H1 (cell line): ENCODE data around the gene ITPR1. TPM values are rescaled to one million over a fixed set of nuclear protein-coding genes. Genes with fewer than 3 reads are reported as not detected.

Experiments
- CTCF ChIA-PET: fragments of 300-600 bp; sonication (Branson Sonifier 250); formaldehyde crosslinking; loops from one replicate; lab custom pipeline; 2021; ENCODE audit not compliant: partially characterized antibody; lab: Charles Lee
- POLR2A ChIA-PET: fragments of 300-600 bp; sonication (Branson Sonifier 250); formaldehyde crosslinking; loops from one replicate; lab custom pipeline; 2021; ENCODE audit warnings: inconsistent platforms; ENCODE audit not compliant: partially characterized antibody; lab: Charles Lee
- DNase-seq, 2 experiments: peaks; one replicate each; pipeline versions ENCODE4 v3.0.0 to v3.0.0-alpha.2; 2010 to 2022; ENCODE audit warnings: low spot score in 2 of 2, low read depth in 1 of 2, mixed read lengths in 1 of 2
- FAIRE-seq: peaks from 2 replicates; lab custom pipeline; 2011; peaks lifted over from hg19 to GRCh38; lab: Jason Lieb, UNC
- H2AFZ ChIP-seq: 2 replicates; pipeline ENCODE4 v1.8.1; 2012; ENCODE audit warnings: low read length, inconsistent platforms
- H2AK5ac ChIP-seq: 2 replicates; pipeline ENCODE4 v1.6.1; 2013; ENCODE audit warnings: low read depth, low read length
- H2BK120ac ChIP-seq: replicated peaks from 2 replicates; pipeline ENCODE3; 2013; ENCODE audit warnings: low read depth, low read length, inconsistent platforms
- H2BK12ac ChIP-seq: 2 replicates; pipeline ENCODE4 v1.6.1; 2013; ENCODE audit warnings: low read depth, low read length
- H2BK15ac ChIP-seq: 2 replicates; pipeline ENCODE4 v1.6.1; 2013; ENCODE audit warnings: low read length
- H2BK20ac ChIP-seq: 2 replicates; pipeline ENCODE4 v1.6.1; 2013; ENCODE audit warnings: low read length
- H2BK5ac ChIP-seq: 2 replicates; pipeline ENCODE4 v1.6.1; 2013; ENCODE audit warnings: low read depth, low read length
- H3K14ac ChIP-seq: 2 replicates; pipeline ENCODE4 v1.6.1; 2013; ENCODE audit warnings: inconsistent platforms; ENCODE audit not compliant: insufficient read length
- H3K18ac ChIP-seq: 2 replicates; pipeline ENCODE4 v1.6.1; 2013; ENCODE audit warnings: low read length; ENCODE audit errors: extremely low read depth
- H3K23ac ChIP-seq: 2 replicates; pipeline ENCODE4 v1.6.1; 2013; ENCODE audit warnings: inconsistent platforms; ENCODE audit not compliant: insufficient read length
- H3K23me2 ChIP-seq: 2 replicates; pipeline ENCODE4 v1.6.1; 2013; ENCODE audit warnings: low read depth, low read length
- H3K27ac ChIP-seq: 2 replicates; pipeline ENCODE4 v1.6.1; 2011; ENCODE audit warnings: low read depth, low read length, inconsistent platforms
- H3K27me3 ChIP-seq, 4 experiments: replicated peaks in 1 of 4; 1 replicate in 1 of 4; 2 replicates in 3 of 4; pipeline versions ENCODE4 v1.6.1 to v1.8.1; 2011 to 2013; ENCODE audit warnings: low read length in 3 of 4, mild to moderate bottlenecking in 3 of 4, inconsistent platforms in 2 of 4, mixed read lengths in 2 of 4, moderate library complexity in 1 of 4; ENCODE audit not compliant: control insufficient read depth in 3 of 4, insufficient read depth in 3 of 4; ENCODE audit errors: extremely low read depth in 1 of 4
- H3K36me3 ChIP-seq, 4 experiments: 2 replicates each; pipeline versions ENCODE4 v1.6.1 to v1.8.1; 2011 to 2013; ENCODE audit warnings: mild to moderate bottlenecking in 4 of 4, low read length in 3 of 4, moderate library complexity in 2 of 4, control low read depth in 1 of 4, inconsistent platforms in 1 of 4; ENCODE audit not compliant: insufficient read depth in 4 of 4, control insufficient read depth in 2 of 4
- H3K4ac ChIP-seq: replicated peaks from 2 replicates; pipeline ENCODE3; 2013; ENCODE audit warnings: low read length, low read depth, mixed read lengths, inconsistent platforms; ENCODE audit not compliant: insufficient read length
- H3K4me1 ChIP-seq, 4 experiments: replicated peaks in 1 of 4; 1 replicate in 1 of 4; 2 replicates in 3 of 4; pipeline versions ENCODE4 v1.6.1 to v1.8.1; 2011 to 2013; ENCODE audit warnings: low read length in 3 of 4, inconsistent platforms in 2 of 4, mixed read lengths in 1 of 4; ENCODE audit not compliant: insufficient read depth in 4 of 4, control insufficient read depth in 3 of 4
- H3K4me2 ChIP-seq, 2 experiments: 2 replicates each; pipeline versions ENCODE4 v1.6.1 to v1.8.1; 2011 to 2013; ENCODE audit warnings: low read depth in 2 of 2, low read length in 2 of 2, control low read depth in 1 of 2, inconsistent platforms in 1 of 2, mild to moderate bottlenecking in 1 of 2; ENCODE audit not compliant: insufficient read depth in 1 of 2
- H3K4me3 ChIP-seq, 4 experiments: fragments of 200-600, 300-600 bp in 1 of 4; sonication (generic), shearing (Covaris generic), sonication (Bioruptor Twin) in 1 of 4; 2 replicates each; pipeline versions ENCODE4 v1.5.1 to v1.8.1; 2011 to 2016; ENCODE audit warnings: low read length in 4 of 4, low read depth in 3 of 4, control low read depth in 2 of 4, inconsistent platforms in 2 of 4, mild to moderate bottlenecking in 2 of 4, mixed read lengths in 1 of 4, moderate library complexity in 1 of 4; ENCODE audit not compliant: insufficient read depth in 2 of 4; ENCODE audit errors: extremely low read depth in 1 of 4
- H3K56ac ChIP-seq: replicated peaks from 2 replicates; pipeline ENCODE3; 2013; ENCODE audit warnings: low read depth, mild to moderate bottlenecking, mixed read lengths, low read length, inconsistent platforms; ENCODE audit not compliant: insufficient read length
- H3K79me1 ChIP-seq: 2 replicates; pipeline ENCODE4 v1.6.1; 2013; ENCODE audit warnings: low read depth, low read length, control low read depth
- H3K79me2 ChIP-seq, 2 experiments: 2 replicates each; pipeline versions ENCODE4 v1.6.1 to v1.8.1; 2012 to 2013; ENCODE audit warnings: low read length in 2 of 2, mild to moderate bottlenecking in 2 of 2, inconsistent platforms in 1 of 2; ENCODE audit not compliant: insufficient read depth in 2 of 2, control insufficient read depth in 1 of 2
- H3K9ac ChIP-seq, 4 experiments: replicated peaks in 1 of 4; 1 replicate in 1 of 4; 2 replicates in 3 of 4; pipeline versions ENCODE4 v1.6.1 to v1.8.1; 2011 to 2013; ENCODE audit warnings: low read depth in 3 of 4, low read length in 3 of 4, control low read depth in 2 of 4, mild to moderate bottlenecking in 2 of 4, moderate library complexity in 2 of 4, inconsistent platforms in 1 of 4; ENCODE audit errors: extremely low read depth in 1 of 4
- H3K9me3 ChIP-seq, 2 experiments: 2 replicates each; pipeline versions ENCODE4 v1.6.1 to v1.8.1; 2012 to 2013; ENCODE audit warnings: mild to moderate bottlenecking in 2 of 2, moderate library complexity in 2 of 2, control low read depth in 1 of 2, inconsistent platforms in 1 of 2, low read depth in 1 of 2, low read length in 1 of 2, mixed read lengths in 1 of 2; ENCODE audit not compliant: insufficient read depth in 2 of 2
- H4K20me1 ChIP-seq, 2 experiments: replicated peaks in 1 of 2; 2 replicates each; pipeline versions ENCODE3 to v1.8.1; 2011 to 2013; ENCODE audit warnings: inconsistent platforms in 2 of 2, low read length in 2 of 2, mild to moderate bottlenecking in 1 of 2; ENCODE audit not compliant: insufficient read depth in 2 of 2, control insufficient read depth in 1 of 2
- H4K5ac ChIP-seq: 2 replicates; pipeline ENCODE4 v1.6.1; 2013; ENCODE audit warnings: low read length, low read depth, mixed read lengths, inconsistent platforms; ENCODE audit not compliant: insufficient read length
- H4K8ac ChIP-seq: 2 replicates; pipeline ENCODE4 v1.8.0; 2013; ENCODE audit warnings: mild to moderate bottlenecking, moderate library complexity, low read length, inconsistent platforms; ENCODE audit not compliant: insufficient read depth; ENCODE audit errors: extremely low read depth
- H4K91ac ChIP-seq: replicated peaks from 2 replicates; pipeline ENCODE3; 2013; ENCODE audit warnings: low read length, mixed read lengths, inconsistent platforms; ENCODE audit not compliant: insufficient read length
- BCL11A ChIP-seq, 2 experiments: IDR thresholded peaks; one replicate each; pipeline ENCODE4 v1.6.1; 2011; ENCODE audit warnings: low read depth in 2 of 2, low read length in 2 of 2, mild to moderate bottlenecking in 2 of 2
- CBX8 ChIP-seq: fragments of 300-800, 300-1000 bp; sonication (generic); IDR thresholded peaks from 2 replicates; pipeline ENCODE4 v1.7.1; 2016; ENCODE audit warnings: low read depth, low read length, borderline replicate concordance
- CHD1 ChIP-seq: IDR thresholded peaks from 2 replicates; pipeline ENCODE4 v1.6.1; 2012; ENCODE audit warnings: low read depth, low read length, improper control_type of control experiment
- EGR1 ChIP-seq: IDR thresholded peaks from 2 replicates; pipeline ENCODE4 v1.6.1; 2011; ENCODE audit warnings: low read depth, low read length, borderline replicate concordance
- HDAC2 ChIP-seq, 2 experiments: fragments of 300-600 bp in 1 of 2; sonication (generic) in 1 of 2; IDR thresholded peaks; 2 replicates each; pipeline ENCODE4 v1.6.1; 2011 to 2012; ENCODE audit warnings: low read depth in 2 of 2, low read length in 2 of 2, mild to moderate bottlenecking in 2 of 2, moderate library complexity in 2 of 2, borderline replicate concordance in 1 of 2, inconsistent platforms in 1 of 2
- JUN ChIP-seq: IDR thresholded peaks from 2 replicates; pipeline ENCODE4 v1.6.1; 2011; ENCODE audit warnings: low read depth, mild to moderate bottlenecking, improper control_type of control experiment, low read length
- RBBP5 ChIP-seq: IDR thresholded peaks from 2 replicates; pipeline ENCODE4 v1.7.1; 2012; ENCODE audit warnings: low read depth, mild to moderate bottlenecking, inconsistent platforms, low read length, moderate library complexity, borderline replicate concordance
- RNF2 ChIP-seq: fragments of 200-900, 300-1000 bp; sonication (generic); IDR thresholded peaks from 2 replicates; pipeline ENCODE4 v1.7.1; 2016; ENCODE audit warnings: borderline replicate concordance, low read depth, mild to moderate bottlenecking, antibody characterized with exemption, low read length; ENCODE audit not compliant: poor library complexity, severe bottlenecking; ENCODE audit errors: missing control alignments
- YY1 ChIP-seq: IDR thresholded peaks from 2 replicates; pipeline ENCODE4 v1.6.1; 2011; ENCODE audit warnings: low read depth, mild to moderate bottlenecking, low read length
- WGBS, 2 experiments: shearing (Covaris generic) in 1 of 2; methylation state at CpG; one replicate each; pipeline versions ENCODE4 v1.1.6 to v1.1.7; 2013 to 2015; ENCODE audit warnings: low lambda C conversion rate in 2 of 2, mixed read lengths in 2 of 2, inconsistent platforms in 1 of 2, low coverage in 1 of 2, missing lambda C conversion rate in 1 of 2; ENCODE audit not compliant: insufficient replicate concordance in 2 of 2, insufficient coverage in 1 of 2, insufficient read length in 1 of 2; ENCODE audit errors: extremely low coverage in 1 of 2, missing lambda C conversion rate in 1 of 2; 5-methylcytosine and 5-hydroxymethylcytosine counted together
- polyA plus RNA-seq, 7 experiments: library from polyadenylated mRNA; depleted of rRNA in 3 of 7; stranded (reverse) in 5 of 7; unstranded in 2 of 7; fragments of >200 nt in 5 of 7; fragments of 200-250 nt in 2 of 7; gene quantifications; 1 replicate in 5 of 7; 2 replicates in 1 of 7; 4 replicates in 1 of 7; pipeline versions ENCODE4 v1.2.1 to v1.2.3, GENCODE V29; 2011 to 2013; ENCODE audit warnings: missing spikeins in 2 of 7, mixed read lengths in 2 of 7
- total RNA-seq: library from RNA; stranded (reverse); fragmentation: NEBNext Ultra II Directional; extraction: Animal tissue kit (Norgen Biotek cat#: 25700); gene quantifications from 2 replicates; pipeline ENCODE4 v1.2.1, GENCODE V29; 2021

The ITPR1 gene
- total and polyA plus RNA-seq, 2 of the 8 experiments (the other 6 are each of a cell fraction or from before 2014, with no cell fraction given): 2.5 to 16.3 TPM

DNA sequence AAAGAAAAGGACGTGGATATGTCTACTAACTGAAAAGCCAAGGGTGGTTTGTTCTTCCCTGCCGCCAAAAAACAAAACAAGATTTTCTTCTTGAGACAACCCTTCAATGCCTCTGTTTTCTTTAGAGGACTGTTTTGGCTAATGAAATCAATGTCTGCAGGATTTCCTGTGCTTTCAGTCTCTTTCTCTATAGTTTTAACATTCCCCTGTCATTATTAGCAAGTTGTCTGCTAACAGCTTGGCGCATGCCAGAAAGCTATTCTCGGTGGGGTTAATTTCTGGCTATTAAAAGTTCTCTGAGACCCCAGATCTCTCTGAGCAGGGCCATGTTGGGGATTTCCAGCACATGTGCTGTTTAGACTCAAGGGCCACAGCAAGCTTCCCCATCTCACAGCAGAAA, 56.7 kb downstream of the ITPR1 start:
- no peak overlapping the region for H2BK120ac ChIP-seq
- no peaks in the 10 kb centered on the region for H3K4me1 ChIP-seq
- H4K5ac ChIP-seq: no peak overlapping the region
- no peak overlapping the region for H3K4ac ChIP-seq
- no peaks in the 10 kb centered on the region for H3K23me2 ChIP-seq
- no peaks in the 10 kb centered on the region for H3K36me3 ChIP-seq
- no peak for TF ChIP-seq YY1
- TF ChIP-seq RNF2: no peak
- TF ChIP-seq CHD1: no peak
- no peak for TF ChIP-seq BCL11A (IDR thresholded peaks at IDR 0.05; ENCODE audit: low read depth in 2 of 2, low read length in 2 of 2)
- no peak for TF ChIP-seq JUN
- no peak for TF ChIP-seq EGR1
- TF ChIP-seq CBX8: no peak
- no peak for TF ChIP-seq HDAC2 (IDR thresholded peaks at IDR 0.05; ENCODE audit: borderline replicate concordance in 1 of 2, low read depth in 2 of 2, low read length in 2 of 2)
- TF ChIP-seq RBBP5: no peak
- H3K27me3 ChIP-seq: no peaks in the 10 kb centered on the region
- peak overlapping the region; percentile 6 for H4K91ac ChIP-seq
- 0 out of 2 replicates have a peak overlapping the region, but pooled peaks have one; percentile 15 for H4K8ac ChIP-seq
- 0 out of 7 replicates have a peak overlapping the region, but pooled peaks of 1 of the 4 experiments have one; percentile 21 for H3K9ac ChIP-seq
- no peaks in the 10 kb centered on the region for H4K20me1 ChIP-seq
- WGBS, 2 experiments: 77% methylated on average over 4 of the region's 4 CpGs; no CpG with 5 or more reads in 1 of the 2 experiments
- no peak overlapping the region for H3K18ac ChIP-seq
- no peaks in the 10 kb centered on the region for H3K79me1 ChIP-seq
- H2BK15ac ChIP-seq: no peak overlapping the region
- no peaks in the 10 kb centered on the region for H3K79me2 ChIP-seq
- H3K4me2 ChIP-seq: no peak overlapping the region
- no peak overlapping the region for H2BK5ac ChIP-seq
- no peak overlapping the region; the same call in 1 of the 2 replicates for H2BK12ac ChIP-seq
- H3K56ac ChIP-seq: no peak overlapping the region
- no peaks in the 10 kb centered on the region for H3K9me3 ChIP-seq
- no peak overlapping the region for H3K27ac ChIP-seq
- no peak overlapping the region for H2AFZ ChIP-seq
- H3K14ac ChIP-seq: no peak overlapping the region
- CTCF ChIA-PET: interaction anchor here (1.4 kb wide), 1 partner anchor 18 kb away, joined by 3 read pairs; no protein-coding TSS in a partner anchor
- FAIRE-seq: no peak
- no peak overlapping the region for H2BK20ac ChIP-seq
- no peak overlapping the region for H3K4me3 ChIP-seq
- no peak for DNase-seq
- POLR2A ChIA-PET: no interaction called here
- H2AK5ac ChIP-seq: no peak overlapping the region
- H3K23ac ChIP-seq: no peak overlapping the region
